Measurements from ENCODE around the gene SKI. TPM values are rescaled to one million over a fixed set of nuclear protein-coding genes. Genes with fewer than 3 reads are reported as not detected.

Gene SKI
- total RNA-seq, 2 donors from 2014 or later = 46.2 to 114 TPM

- intact Hi-C loops (cut with DNase I) = no loop called here
- H3K4me3 ChIP-seq = peak overlapping the region; percentile 53 to 68
- no peaks in the 10 kb centered on the region for H3K9me3 ChIP-seq
- DNase-seq (ENCODE audit: low spot score) = peak; percentile 69
- peak overlapping the region; percentile 93 to 95 for H3K27ac ChIP-seq
- H3K36me3 ChIP-seq = no peaks in the 10 kb centered on the region
- H3K4me1 ChIP-seq (replicated peaks) = peaks cover 27% of the 10 kb centered on the region
- WGBS = under 1% methylated on average over 45 of the region's 77 CpGs
- TF ChIP-seq, protein P1, sequence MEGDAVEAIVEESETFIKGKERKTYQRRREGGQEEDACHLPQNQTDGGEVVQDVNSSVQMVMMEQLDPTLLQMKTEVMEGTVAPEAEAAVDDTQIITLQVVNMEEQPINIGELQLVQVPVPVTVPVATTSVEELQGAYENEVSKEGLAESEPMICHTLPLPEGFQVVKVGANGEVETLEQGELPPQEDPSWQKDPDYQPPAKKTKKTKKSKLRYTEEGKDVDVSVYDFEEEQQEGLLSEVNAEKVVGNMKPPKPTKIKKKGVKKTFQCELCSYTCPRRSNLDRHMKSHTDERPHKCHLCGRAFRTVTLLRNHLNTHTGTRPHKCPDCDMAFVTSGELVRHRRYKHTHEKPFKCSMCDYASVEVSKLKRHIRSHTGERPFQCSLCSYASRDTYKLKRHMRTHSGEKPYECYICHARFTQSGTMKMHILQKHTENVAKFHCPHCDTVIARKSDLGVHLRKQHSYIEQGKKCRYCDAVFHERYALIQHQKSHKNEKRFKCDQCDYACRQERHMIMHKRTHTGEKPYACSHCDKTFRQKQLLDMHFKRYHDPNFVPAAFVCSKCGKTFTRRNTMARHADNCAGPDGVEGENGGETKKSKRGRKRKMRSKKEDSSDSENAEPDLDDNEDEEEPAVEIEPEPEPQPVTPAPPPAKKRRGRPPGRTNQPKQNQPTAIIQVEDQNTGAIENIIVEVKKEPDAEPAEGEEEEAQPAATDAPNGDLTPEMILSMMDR (IDR thresholded peaks at IDR 0.05) = peak in 1 of 4 experiments; percentile 18
- no peak for TF ChIP-seq POLR2A (IDR thresholded peaks at IDR 0.05)
- TF ChIP-seq POLR2AphosphoS5 (IDR thresholded peaks at IDR 0.05) = peak; percentile 56
- H3K27me3 ChIP-seq (replicated peaks; ENCODE audit: insufficient read depth) = no peaks in the 10 kb centered on the region
Measured at GRCh38 chr1:2229037-2229864, 1.1 kb downstream of the SKI start.

DNA sequence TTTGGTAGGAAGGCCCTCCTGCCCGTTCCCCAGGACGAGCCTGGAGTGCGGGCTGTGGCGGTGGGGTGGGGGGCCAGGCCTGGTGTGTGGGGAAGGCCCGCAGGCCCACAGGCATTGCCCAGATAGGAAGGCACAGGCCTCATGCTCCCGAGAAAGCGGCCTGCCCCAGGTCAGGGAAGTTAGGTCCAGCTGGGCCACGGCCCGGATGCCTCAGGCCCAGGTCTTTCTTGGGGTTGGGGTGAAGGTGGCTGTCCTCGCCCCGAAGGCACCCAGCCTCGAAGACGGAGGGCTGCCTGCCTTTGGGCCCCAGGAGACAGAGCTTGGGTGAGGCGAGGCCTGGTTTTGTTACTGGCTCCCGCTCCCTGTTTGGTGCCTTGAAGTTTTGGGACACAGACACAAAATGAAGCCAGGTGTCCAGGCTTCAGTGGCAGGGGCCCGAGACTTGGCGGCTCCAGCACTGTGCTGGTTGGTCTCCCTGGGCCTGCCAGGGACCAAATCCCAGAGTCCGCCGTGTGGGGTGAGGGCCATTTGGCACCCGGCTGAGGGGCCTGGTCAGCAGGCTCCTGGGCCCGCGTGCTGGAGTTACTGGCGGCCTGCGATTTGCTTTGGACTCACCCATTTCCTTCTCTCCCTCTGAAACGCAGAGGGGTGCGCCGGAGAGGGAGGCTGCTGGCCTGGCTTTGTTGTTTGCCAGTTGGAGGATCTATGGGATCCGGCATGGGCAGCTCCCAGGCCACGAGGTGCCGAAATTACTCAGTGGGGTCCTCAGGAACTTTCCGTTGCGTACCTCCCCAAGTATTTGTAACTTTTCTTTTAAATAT lies 2.0 kb downstream of the SKI start:
- no peaks in the 10 kb centered on the region for H3K36me3 ChIP-seq
- H3K9me3 ChIP-seq = no peaks in the 10 kb centered on the region
- no peak for DNase-seq (ENCODE audit: low spot score)
- H3K4me3 ChIP-seq = peak overlapping the region; percentile 53 to 68
- H3K27me3 ChIP-seq (replicated peaks; ENCODE audit: insufficient read depth) = no peaks in the 10 kb centered on the region
- peaks cover 35% of the 10 kb centered on the region for H3K4me1 ChIP-seq (replicated peaks)
- intact Hi-C loops (cut with DNase I) = loop anchor here (5.0 kb wide), 2 partner anchors 42 to 87 kb away; no protein-coding TSS in a partner anchor
- 9% methylated on average over 27 of the region's 32 CpGs for WGBS
- H3K27ac ChIP-seq = peak overlapping the region; percentile 93 to 95
- TF ChIP-seq POLR2A (IDR thresholded peaks at IDR 0.05) = peak; percentile 28
- TF ChIP-seq POLR2AphosphoS5 (IDR thresholded peaks at IDR 0.05) = no peak

DNA sequence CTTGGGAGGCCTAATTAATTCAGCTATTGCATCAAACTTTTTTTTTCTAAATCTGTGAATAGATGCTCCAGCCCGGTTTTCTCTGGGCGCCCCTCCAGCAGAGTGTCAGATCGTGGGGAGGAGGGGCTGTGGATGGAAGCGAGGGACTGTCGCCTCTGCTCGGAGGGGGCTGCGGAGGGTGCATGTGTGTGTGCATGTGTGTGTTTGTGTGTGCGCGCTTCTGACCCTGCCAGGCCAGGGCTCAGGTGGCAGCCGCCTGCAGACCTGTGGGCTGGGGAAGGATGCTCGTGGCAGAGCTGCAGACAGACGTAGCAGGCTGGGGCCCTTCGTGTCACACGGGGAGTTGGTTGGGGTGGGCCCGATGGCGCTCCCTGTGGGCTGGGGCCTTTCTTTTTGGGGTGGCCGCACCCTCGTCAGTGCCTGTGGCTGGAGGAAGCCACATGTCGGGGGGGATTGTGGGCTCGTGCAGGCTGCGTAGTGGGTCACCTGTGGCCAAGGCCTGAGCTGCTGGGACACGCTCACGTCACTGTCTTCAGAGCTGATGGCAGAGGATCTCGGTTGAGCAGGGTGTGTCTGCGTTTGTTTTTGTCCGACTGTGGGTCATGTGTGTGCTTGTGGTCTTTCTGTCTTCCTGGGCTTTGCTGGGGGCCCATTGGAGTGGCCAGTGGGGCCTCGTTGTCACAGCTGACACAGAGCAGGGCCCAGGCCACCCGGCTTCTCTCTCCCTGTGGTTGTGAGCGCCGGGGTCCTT lies 2.8 kb downstream of the SKI start:
- H3K27ac ChIP-seq = peak overlapping the region; percentile 93 to 95
- TF ChIP-seq POLR2AphosphoS5 (IDR thresholded peaks at IDR 0.05) = no peak
- TF ChIP-seq, protein P1 (IDR thresholded peaks at IDR 0.05) = no peak
- no peak for TF ChIP-seq POLR2A (IDR thresholded peaks at IDR 0.05)
- peaks cover 43% of the 10 kb centered on the region for H3K4me1 ChIP-seq (replicated peaks)
- 4% methylated on average over 30 of the region's 30 CpGs for WGBS
- no peaks in the 10 kb centered on the region for H3K27me3 ChIP-seq (replicated peaks; ENCODE audit: insufficient read depth)
- intact Hi-C loops (cut with DNase I) = loop anchor here (5.0 kb wide), 2 partner anchors 41 to 86 kb away; no protein-coding TSS in a partner anchor
- H3K4me3 ChIP-seq = peak overlapping the region; percentile 53 to 68
- no peaks in the 10 kb centered on the region for H3K36me3 ChIP-seq
- DNase-seq (ENCODE audit: low spot score) = no peak
- H3K9me3 ChIP-seq = no peaks in the 10 kb centered on the region

- no peaks in the 10 kb centered on the region for H3K27me3 ChIP-seq (replicated peaks; ENCODE audit: insufficient read depth)
- no peaks in the 10 kb centered on the region for H3K9me3 ChIP-seq
- peak overlapping the region; percentile 53 to 68 for H3K4me3 ChIP-seq
- DNase-seq (ENCODE audit: low spot score) = peak; percentile 76
- 11% methylated on average over 26 of the region's 26 CpGs for WGBS
- no peaks in the 10 kb centered on the region for H3K36me3 ChIP-seq
- intact Hi-C loops (cut with DNase I) = loop anchor here (5.0 kb wide), 2 partner anchors 41 to 86 kb away; no protein-coding TSS in a partner anchor
- H3K4me1 ChIP-seq (replicated peaks) = peaks cover 41% of the 10 kb centered on the region
- H3K27ac ChIP-seq = peak overlapping the region; percentile 93 to 95
- TF ChIP-seq, protein P1 (IDR thresholded peaks at IDR 0.05) = no peak
- TF ChIP-seq POLR2AphosphoS5 (IDR thresholded peaks at IDR 0.05) (peak; percentile 76), POLR2A (IDR thresholded peaks at IDR 0.05) (peak; percentile 40)
Measured at GRCh38 chr1:2231532-2232254, 3.6 kb downstream of the SKI start.

Data from prostate gland (tissue), 2 donors.